Effector CD8-positive, alpha-beta T cell (primary cell): ENCODE measurements around the gene EFCAB6.

ENCODE experiments used
- DNase-seq: peaks from one replicate; lab custom pipeline; 2025; lab: John Stamatoyannopoulos, UW

EFCAB6 gene

DNA sequence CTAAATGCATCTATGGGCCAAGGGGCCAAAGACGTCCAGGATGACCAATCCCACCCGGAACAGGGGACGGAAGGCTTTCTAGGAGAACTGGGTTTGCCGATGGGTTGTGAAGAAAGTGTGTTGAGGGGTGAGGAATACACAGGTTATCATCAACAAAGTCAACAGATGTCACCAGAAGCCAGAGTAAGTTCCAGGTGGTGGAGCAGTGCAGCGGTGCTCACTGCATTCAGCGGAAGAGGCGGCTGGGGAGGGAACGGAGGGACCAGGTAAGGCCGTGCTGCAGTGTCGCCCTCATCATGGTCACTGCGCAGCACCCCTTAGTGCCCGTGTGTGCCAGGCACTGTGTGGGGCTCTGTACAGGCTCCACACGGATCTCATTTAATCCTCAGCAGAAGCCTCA is 176.0 kb downstream of the EFCAB6 start:
- DNase-seq: no peak

DNA sequence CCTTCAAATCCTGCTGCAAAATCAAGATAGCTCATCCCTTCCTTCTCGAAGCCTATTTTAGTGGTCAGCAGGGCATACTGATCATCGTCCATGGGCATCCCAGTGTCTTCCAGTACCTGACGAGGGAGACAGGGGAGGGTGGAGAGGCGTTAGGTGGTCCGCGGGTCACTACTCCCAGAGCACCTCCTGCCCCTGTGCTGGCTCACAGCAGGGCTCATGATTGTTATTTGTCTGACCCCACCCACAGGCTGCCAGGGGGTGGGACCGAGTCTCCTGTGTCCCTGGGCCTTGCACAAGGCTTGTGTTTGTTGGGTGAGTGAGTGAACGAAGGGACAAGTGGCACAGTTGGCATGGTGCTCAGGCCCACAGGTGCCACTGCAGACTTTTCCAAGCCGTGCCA is 177.0 kb downstream of the EFCAB6 start:
- DNase-seq: no peak

DNA sequence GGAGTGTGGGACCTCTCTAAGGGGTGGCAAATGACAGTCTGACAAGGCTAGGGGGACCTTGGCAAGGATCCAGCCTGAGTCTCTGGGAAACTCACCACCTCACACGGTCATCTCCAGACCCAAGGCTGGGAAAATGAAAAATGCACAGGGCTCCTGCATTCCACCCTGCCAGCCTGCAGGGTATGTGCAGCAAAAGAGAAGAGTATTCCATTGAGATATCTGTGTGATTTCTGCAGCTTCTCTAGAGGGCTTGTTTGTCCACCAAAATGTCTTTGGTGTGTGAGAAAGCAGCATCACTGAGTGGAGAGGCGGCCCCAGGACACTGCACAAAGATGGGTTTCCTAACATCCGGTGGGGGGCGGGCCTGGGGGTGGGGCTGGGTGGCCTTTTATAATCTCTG is 177.8 kb downstream of the EFCAB6 start:
- no peak for DNase-seq

DNA sequence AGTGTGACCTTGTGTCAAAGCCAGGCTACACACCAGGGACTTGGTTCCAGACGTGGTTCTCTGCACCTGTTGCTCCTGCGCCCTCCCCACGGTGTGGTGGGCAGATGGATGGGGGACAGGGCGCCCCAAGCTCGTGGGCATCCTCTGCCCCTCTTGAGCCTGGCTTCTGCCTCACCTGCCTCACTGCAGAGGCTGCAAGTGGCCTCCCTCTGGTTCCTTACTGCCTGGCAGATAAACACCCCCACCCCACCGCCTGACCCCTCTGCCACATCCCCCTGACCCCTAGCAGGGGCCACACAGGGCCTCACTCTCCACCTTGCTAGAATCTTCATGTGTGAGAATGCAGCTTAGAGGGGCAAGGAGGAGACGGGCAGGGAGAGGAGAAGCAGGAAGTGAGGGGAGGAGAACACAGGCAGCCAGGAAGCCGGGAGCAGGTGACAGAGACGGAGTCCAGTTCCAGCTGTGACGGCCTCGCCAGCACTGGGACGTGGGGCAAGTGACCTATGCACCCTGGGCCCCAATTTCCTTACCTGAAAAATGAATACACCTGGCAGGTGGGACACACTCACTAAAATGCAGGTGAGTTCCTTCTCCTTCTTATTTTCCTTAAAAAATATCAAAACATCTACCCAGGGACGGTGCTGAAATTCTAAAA is 178.3 kb downstream of the EFCAB6 start:
- DNase-seq: no peak

DNA sequence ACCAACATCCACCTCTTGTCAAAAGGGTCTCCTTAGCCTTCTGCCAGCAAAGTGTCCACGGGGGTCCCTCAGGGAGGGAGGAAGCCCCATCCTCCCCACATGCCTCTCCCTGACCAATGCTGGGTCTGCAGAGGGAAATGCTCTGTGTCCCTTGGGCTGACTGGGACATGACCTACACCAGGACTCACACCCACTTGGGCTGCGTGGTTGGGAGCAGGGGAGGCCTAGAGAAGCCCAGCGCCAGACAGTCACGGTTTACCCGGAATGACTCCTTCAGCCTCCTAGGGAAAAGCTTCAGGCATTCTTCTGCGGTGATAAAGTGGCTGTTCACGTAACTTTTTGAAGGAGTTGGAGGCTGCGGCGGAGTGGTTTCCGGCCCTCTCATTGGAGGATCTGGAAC is 180.3 kb downstream of the EFCAB6 start:
- DNase-seq: no peak

DNA sequence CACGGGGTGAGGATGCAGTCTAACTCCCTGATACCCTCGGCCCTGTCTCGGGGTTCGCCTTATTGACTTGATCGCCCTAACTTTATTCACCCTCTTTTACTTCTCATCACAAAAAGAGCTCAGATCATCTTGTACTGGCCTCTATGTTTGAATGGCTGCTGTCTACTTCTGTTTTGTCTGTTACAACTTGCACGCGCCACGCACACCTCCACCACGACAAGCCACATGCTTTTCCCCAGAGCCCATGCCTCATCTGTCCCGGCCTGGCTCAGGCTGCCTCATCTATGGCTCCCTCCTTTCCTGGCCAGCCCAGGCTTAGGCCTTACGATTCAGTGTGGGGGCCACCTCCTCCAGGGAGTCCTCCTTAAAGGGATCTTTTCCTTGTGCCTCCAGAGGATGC is 180.9 kb downstream of the EFCAB6 start:
- DNase-seq: no peak

DNA sequence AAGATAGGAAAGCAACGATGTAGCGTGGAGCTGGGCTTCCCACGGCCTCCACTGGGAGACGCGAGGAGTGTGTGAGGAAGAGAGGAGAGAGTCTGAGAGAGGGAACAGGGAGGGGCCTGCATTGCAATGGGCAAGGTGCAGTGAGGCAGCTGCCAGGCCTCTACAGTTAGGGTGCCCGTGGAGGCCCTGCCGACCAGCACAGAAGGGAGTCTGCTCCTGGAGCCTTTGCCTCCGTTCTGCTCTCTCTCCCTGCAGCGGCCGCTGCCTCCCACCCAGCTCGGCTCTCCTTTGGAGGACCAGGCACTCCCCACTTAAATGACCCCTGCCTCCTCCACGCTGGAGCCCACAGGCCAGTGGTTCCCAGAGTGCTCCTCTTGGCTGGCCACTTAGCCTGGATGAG is 181.7 kb downstream of the EFCAB6 start:
- DNase-seq: no peak

DNA sequence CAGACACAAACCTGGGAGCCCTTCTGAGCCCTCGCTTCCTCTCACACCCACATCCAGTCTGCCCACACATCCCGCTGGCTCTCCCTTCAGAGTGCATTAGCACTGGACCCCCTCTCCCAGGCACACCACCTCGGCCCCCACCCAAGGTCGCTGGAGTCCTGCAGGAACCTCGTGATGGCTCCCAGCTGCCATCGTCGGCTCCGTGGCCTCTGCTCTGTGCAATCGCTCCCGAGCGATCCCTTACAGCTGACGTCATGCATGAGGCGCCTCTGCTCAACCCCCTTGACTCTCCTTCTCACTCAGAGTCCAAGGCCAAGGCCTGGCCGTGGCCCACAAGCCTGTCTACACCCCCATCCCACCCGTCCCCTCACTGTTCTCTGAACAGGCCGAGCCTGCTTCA is 183.9 kb downstream of the EFCAB6 start:
- no peak for DNase-seq

DNA sequence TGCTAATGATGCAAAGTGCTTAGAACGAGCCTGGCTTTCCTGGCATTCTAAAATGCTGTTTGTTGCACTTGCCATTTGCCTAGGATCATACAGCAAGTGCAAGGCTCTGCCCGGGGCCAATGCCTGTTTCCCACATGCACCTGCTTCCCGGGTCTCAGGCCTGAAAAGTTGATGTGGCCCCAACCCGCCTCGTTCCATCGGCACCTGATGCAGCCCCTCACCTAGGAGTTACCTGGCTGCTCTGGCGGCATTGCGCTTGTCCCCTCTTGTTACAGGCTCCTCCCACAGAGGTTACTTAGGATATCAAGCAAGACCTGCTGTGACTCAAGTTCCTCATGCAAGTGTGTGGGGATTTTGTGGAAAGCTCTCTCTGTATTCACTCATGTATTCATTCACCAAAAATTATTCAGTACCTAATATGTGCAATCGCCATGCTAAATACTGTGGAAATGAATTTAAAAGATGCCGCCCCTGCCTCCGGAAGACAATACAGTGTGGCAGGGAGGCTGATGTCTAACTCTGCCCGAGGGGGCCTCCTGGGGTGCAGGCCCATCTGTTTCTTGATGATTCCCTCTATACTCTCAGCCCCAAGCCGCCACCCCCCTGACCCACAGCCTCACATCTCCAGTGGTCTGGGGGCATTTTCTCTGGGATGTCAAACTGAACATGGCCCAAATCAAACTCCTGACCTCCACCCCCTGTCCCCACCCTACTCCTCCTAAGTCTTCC is 184.5 kb downstream of the EFCAB6 start:
- no peak for DNase-seq

DNA sequence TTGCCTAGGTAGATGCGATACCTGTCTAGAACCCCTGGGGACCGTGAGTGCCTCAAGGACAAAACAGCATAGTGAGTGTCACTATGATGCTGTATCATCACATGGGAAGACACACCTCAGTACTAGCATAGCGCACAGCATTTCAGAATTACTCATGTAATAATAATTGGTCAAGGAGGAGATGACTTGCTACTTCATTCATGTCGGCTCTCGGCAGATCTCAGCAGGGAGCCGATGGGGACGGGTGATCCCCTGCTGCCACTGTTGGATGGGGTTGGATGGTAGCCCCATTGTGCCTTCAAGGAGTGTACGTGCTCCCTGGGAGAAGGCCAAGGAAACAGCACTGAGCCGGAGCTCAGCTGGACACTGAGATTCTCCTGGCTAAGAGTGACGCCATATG is 186.9 kb downstream of the EFCAB6 start:
- DNase-seq: no peak

DNA sequence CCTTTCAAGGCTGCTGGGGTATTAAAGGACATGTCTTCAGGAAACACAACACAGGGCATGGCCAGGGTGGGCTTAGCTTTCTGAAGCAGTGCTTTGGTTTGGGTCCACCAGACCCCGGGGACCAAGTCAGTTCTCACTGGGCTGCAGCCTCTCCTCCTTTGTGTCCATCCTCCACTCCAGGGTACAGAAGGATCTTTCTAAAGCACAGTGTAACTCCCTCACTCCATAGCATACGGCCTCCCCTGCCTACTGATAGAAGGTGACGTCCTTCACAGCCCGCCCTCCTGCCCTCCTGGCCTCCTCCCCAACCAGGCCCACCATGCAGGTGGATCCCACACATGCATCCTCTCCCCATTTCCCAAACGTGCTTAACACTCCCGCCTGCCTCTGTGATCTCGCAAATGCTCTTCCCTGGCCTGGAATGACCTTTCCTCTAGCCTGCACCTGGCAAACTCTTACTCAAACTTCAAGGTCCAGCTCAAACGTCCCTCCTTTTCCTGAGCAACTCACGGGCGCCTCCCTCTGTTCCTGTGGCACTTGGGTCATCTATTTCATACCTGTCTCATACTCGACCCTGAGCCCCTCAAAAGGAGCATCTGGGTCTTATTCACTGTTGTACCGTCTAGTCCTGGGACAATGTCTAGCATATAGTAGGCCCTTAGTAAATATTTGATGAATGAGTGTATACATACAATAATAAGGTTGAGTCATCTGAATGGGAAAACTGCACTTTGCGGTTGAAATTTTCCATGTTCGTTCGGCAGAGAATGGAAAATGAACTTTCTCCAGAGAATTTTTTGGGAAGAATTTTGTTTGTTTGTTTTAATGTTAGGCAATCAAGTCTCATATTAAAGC is 187.7 kb downstream of the EFCAB6 start:
- no peak for DNase-seq

DNA sequence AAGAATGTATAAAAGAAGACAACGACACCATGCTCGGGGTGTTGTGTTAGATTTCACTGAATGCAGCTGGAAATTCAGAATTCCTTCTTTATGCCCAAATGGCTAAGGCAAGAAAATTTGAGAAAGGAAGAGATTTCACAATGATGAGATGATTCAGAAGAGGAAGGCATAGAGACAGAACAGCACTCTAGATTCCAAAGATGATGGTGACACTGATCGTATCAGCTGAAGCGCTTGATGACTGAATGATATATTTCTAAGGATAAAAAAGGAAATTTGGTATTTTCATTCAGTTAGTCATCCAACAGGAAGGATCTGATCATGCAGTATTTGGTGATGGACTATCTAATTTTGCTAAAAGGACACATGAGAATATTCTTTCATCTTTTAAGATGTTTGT is 189.2 kb downstream of the EFCAB6 start:
- DNase-seq: no peak

DNA sequence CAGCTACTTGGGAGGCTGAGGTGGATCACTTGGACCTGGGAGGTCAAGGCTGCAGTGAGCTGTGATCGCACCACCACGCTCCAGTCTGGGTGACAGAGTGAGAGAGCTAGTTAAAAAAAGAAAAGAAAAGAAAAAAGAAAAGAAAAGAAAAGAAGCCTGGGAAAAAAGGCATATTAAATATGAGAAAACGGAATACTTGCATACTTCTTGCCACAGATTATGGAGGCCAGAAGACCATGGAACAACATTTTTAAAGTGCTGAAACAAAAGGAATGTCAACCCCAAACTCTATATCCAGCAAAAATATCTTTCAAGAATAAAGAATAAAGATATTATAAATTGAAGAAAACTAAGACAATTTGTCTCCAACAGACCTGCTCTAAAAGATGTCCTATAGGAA is 191.9 kb downstream of the EFCAB6 start:
- no peak for DNase-seq

DNA sequence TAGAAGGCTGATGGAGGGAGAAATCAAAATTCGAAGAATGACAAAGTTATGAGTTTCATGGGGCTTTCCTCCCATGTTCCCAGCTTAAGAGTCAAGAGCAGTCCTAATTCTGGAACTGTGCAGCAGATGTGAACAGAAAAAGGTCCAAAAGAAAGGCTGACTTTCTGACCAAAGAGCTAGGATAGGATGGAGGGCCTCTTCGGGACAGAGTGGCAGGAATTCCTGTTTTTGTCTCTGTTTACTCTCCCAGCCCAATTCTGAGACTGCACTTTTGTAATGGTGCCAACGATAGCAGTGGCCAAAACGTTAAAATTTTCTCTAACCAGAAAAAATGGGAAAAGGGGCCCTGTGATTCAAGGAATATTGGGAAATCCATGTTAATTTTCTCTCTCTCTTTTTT is 193.6 kb downstream of the EFCAB6 start:
- DNase-seq: no peak

DNA sequence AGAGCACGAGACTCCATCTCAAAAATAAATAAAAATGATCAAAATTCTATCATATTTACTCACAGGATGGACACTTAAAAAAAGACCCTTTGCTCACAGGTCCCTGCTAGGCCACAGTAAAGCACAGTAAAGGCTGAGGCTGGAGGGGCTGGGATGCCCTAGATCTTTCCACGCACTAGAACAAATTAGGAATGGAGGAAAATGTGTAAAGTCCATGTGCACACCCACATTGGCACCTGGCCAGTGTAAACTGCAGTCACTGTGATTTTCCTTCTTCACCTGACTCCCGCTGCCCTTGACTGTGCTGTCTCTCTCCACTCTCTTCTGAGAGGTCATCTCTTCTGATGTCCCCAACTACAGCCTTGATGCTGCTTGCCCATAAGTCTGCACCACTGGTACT is 195.5 kb downstream of the EFCAB6 start:
- no peak for DNase-seq

DNA sequence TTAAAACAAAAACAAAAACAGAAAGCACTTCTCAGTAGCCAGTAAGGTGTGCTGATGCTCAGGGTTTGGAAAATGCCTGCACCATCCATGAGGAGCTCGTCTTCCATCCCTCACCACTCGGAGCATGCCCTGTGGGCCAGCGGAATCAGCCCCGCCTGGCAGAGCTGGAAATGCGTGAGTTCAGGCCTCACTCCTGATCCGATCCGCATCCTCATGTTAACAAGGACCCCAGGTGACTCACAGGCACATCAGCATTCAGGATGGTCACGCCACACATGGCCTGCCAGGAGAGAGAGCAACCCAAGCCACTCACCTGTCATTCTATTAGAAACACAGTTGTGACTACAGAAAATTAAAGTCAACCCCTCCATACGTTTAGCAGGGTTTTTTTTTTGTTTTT is 211.8 kb downstream of the EFCAB6 start:
- DNase-seq: no peak

DNA sequence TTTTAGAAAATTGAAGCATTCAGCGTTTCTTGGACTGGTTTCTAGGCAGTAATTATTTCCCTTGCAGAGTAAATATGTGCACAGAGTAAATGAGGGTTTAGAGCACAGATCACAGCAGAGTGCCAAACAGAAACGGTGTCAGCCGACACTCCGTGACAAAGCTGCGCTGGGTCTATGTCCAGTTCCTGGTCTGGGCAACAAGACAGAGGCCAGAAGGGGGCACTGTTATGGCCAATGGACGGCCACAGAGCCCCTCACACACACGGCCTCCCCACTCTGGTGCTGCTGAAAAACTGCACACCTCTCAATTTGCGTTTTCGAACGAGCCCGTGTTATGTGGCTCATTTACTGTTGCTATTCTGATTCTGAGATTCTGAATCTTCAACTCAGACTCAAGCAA is 219.6 kb downstream of the EFCAB6 start:
- DNase-seq: no peak

DNA sequence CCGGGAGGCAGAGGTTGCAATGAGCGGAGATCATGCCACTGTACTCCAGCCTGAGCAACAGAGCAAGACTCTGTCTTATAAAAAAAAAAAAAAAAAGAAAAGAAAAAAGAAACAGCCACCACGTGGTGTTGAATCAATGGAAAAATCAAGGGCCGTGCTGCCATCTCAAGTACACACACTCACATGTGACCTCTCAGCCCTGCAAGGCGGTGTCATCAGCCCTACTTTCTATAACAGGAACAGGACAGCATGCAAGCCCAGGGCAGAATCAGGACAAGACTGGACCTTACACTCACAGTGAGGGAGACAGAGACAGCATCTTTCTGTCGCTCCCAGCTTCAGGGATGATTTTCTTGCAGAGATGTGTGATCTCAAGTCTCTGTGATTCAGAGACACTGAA is 220.7 kb downstream of the EFCAB6 start:
- DNase-seq: no peak

DNA sequence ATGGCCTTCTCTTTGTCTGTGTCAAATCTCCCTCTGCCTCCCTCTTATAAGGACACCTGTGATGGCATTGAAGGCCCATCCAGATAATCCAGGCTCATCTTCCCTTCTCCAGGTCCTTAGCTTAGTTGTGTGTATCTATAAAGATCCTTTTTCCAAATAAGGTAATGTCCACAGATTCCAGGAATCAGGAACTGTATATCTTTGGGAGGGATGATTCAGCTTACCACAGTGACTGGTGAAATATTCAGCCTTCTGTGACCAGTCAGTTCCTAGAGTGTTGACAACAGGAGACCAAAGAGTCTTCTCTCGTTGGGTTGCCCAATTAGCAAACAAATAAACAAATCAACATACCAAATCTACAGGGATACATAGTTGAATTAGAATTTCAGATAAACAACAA is 224.5 kb downstream of the EFCAB6 start:
- DNase-seq: no peak

DNA sequence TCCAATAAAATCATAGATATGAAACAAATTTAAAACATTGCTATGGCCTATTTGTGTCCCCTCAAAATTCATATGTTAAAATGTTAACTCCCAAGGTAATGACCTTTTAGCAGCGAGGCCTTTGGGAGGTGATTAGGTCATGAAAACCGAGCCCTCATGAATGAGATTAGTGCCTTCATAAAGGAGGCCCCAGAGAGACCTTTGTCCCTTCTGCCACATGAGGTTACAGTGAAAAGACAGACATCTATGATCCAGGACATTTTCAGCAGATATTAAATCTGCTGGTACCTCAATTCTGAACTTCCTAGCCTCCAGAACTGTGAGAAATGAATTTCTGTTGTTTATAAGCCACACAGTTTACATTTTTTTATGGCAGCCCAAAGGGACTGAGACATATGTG is 228.6 kb downstream of the EFCAB6 start:
- DNase-seq: no peak

DNA sequence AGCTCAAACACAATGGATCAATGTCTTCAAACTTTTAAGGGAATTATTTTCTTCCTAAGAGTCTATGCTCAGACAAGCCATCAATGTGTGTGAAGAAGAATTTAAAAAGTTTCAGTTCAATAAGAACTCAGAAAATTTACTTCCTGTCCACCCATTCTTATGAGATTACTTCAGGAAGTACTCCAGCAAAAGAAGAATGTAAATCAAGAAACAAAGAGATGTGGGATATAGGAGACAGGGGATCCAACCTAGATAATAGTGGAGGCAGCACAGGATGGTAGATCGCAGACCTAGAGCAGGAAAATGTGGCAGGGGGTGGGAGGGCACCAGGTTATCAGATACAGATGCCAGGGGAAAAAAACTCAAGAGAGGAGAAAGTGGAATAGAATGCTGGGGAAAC is 229.7 kb downstream of the EFCAB6 start:
- DNase-seq: no peak

DNA sequence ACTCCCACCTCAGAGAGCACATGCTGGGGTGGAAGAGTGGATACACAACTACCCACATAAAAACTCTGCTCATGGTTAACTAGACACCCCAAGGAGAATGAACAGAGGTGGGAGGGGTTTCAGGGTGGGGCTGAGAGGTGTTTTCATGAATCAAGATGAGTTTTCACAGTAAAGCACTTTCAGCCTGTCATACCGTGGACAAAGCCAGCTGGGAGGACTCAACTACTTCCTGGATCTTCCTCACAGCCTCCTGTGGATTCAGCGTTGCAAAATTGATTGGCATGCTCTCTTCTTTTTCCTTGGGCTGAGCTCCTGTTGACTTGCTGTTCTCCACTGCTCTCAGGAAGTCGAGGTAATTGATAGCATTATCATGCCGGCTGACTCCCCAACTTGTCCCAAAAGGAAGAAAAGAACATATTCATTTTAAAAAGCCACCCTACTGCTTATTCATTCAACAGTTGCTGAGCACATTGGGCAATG is 231.8 kb downstream of the EFCAB6 start:
- no peak for DNase-seq

DNA sequence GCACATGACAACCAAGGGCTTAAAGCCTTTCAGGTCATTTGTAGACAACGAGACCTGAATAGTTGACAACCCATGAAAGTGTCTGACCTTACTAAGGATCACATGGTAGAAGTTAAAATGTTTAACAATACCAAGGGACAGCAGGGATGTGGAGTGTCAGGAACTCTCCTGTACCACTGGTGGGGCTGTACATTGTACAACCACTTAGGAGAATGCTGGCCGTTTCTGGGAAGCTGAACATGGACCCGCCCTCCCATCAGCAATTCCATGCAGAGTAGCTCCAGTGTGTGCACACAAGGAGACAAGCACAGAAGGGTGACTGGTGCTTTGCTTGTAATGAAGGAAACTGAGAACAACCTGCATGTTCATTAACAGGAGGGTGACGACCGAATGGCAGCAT is 237.4 kb downstream of the EFCAB6 start:
- DNase-seq: no peak
